Activated naive CD8-positive, alpha-beta T cell treated with anti-CD3 and anti-CD28 coated beads, Interleukin-2, amount 50 U/mL, for 16 hours (primary cell): ENCODE results near the gene FAAP100.

Experiments used
- DNase-seq: peaks from one replicate; pipeline ENCODE4 v3.0.0-alpha.2; 2020; ENCODE audit warnings: low read depth, low spot score

Gene FAAP100

DNA sequence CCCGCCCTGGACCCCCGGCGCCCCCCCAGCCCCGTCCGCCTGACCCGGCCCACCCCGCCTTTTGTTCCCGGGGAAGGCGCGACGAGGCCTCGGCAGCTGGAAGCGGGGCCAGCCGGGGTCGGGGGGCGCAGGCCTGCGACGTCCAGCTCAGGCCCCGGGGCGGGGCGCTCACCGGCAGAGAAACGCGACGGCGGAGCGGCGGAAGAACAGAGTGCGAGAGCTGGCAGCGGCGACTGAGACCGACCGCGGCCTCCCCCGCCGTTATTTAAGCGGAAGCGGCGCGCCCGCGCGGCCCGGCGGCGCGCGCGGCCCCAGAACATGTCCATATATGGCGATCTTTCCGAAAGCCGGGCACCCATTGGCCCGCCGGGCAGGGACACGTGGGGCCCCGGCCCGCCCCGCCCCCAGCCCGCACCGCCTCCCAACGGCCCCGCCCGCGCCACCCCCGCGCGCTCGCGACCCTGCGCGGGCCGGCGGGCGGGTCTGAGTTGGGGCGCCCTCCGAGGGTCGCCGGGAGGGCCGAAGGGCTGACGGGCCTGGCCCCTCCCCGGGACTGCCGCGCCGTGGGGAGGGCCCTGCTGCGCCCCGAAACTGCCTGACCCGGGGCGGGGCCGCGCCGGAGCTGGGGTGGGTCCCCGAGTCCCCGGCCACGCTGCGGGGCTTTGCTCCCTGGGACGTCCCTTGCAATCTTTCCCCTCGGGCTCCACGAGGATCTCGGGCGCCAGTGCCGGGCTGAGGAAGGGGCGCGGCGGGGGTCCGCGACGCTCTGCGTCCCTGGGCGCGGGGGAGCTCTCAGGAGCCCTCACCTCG lies 39.4 kb downstream of the FAAP100 start, which contains the start of gene ACTG1:
TSS of gene ACTG1 (minus strand) at position 238 of the 810 bp plus-strand sequence. CDS start 445 bp downstream, outside the sequence.
- peak; percentile 74 for DNase-seq

- DNase-seq, result no peak
Observed at GRCh38 chr17:81511804-81512561, 40.2 kb downstream of the FAAP100 start.

DNA sequence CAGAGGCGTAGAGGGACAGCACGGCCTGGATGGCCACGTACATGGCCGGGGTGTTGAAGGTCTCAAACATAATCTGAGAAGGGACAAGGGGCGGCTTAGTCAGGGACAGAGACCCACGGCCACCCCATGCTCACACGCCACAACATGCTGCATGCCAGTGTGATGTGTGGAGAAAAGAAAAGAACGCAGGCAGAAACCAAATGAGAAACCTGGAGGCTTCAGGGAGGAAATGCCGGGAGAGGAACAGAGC lies 40.7 kb downstream of the FAAP100 start:
- no peak for DNase-seq

DNA sequence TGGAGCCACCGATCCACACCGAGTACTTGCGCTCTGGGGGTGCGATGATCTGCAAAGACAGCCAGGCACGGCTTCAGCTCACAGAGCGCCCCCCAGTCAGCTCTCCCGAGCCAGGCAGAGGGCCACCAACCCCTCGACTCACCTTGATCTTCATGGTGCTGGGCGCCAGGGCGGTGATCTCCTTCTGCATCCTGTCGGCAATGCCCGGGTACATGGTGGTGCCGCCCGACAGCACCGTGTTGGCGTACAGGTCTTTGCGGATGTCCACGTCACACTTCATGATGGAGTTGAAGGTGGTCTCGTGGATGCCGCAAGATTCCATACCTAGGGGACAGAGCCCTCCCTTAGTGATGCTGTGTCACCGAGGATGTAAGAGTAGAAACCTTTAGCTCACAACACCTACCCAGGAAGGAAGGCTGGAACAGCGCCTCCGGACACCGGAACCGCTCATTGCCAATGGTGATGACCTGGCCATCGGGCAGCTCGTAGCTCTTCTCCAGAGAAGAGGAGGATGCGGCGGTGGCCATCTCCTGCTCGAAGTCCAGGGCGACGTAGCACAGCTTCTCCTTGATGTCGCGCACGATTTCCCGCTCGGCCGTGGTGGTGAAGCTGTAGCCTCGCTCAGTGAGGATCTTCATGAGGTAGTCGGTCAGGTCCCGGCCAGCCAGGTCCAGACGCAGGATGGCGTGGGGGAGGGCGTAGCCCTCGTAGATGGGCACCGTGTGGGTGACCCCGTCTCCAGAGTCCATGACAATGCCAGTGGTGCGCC lies 41.2 kb downstream of the FAAP100 start:
- DNase-seq, result no peak

DNA sequence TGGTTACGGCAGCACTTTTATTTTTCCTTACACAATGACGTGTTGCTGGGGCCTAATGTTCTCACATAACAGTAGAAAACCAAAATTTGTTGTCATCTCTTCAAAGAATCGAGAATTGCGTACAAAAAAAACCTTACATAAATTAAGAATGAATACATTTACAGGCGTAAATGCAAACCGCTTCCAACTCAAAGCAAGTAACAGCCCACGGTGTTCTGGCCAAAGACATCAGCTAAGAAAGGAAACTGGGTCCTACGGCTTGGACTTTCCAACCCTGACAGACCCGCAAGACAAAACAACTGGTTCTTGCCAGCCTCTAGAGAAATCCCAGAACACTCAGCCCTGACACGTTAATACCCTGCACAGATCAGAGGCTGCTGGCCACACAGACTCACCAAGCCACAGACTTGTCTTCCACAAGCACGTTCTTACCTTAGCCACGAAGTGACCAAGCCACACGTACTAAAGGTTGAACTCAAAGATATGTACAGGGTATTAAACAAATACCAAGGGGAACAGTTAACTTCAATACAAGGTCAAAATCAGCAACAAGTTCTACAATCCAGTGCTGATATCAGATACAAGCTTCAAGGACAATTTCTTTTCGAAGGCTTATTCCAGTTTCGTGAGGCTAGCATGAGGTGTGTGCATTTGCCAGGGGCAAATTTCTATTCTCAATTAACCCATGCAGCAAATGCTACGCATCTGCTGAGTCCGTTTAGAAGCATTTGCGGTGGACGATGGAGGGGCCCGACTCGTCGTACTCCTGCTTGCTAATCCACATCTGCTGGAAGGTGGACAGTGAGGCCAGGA lies 42.0 kb downstream of the FAAP100 start:
- DNase-seq, result no peak

GRCh38 chr17:81509207-81509971 lies 42.8 kb downstream of the FAAP100 start:
- no peak for DNase-seq

GRCh38 chr17:81508639-81509206 lies 43.4 kb downstream of the FAAP100 start:
- no peak for DNase-seq

GRCh38 chr17:81503619-81504018 lies 48.5 kb downstream of the FAAP100 start:
- no peak for DNase-seq

DNA sequence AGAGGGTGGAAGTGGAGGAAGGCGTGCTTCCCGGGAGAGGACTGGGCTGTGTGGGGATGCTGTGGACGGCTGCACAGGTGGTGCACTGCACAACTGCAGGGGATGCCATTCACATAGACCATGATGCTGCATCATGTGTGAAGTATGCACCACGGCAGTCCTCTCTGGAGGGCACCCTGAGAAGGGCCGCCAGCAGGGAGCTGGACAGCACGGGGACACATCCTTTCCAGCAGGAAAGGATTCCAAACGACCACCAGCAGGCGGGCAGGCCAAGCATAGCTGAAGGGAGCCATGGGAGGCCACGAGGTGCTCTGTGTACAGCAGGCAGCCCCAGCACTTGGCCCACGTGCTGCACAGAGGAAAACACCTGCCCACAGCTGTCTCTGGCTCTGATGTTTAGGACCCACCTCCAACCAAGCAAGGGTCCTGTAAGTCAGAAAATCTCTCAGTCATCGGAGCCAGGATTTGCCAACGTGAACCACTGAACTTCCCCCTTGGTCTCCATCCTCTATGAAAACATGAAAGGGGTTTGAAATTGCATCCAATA lies 49.6 kb downstream of the FAAP100 start:
- no peak for DNase-seq

GRCh38 chr17:81500047-81500446 lies 52.1 kb downstream of the FAAP100 start:
- no peak for DNase-seq

DNA sequence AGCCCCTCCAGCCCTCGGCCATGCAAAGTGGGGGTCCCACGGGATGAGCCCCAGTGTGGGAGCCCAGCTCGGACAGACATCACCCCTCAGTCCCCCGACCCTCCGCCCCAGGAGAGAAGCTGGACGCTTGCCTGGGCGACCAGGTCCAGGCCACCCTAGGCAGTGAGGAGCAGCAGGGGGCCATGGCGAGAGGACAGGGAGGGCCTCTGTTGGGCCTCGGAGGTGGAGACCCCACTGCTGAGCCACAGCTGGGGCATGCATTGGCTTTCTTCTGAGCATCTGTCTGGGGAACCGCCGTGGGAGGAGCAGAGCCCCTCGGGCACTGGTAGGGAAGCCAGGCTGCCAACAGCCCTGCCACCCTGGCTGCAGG lies 52.6 kb downstream of the FAAP100 start:
- no peak for DNase-seq

- no peak for DNase-seq
Observed at GRCh38 chr17:81498953-81499600, 53.1 kb downstream of the FAAP100 start.

GRCh38 chr17:81494626-81495377 lies 57.4 kb downstream of the FAAP100 start:
- no peak for DNase-seq

GRCh38 chr17:81493198-81494038 lies 58.7 kb downstream of the FAAP100 start:
- DNase-seq, result no peak

DNA sequence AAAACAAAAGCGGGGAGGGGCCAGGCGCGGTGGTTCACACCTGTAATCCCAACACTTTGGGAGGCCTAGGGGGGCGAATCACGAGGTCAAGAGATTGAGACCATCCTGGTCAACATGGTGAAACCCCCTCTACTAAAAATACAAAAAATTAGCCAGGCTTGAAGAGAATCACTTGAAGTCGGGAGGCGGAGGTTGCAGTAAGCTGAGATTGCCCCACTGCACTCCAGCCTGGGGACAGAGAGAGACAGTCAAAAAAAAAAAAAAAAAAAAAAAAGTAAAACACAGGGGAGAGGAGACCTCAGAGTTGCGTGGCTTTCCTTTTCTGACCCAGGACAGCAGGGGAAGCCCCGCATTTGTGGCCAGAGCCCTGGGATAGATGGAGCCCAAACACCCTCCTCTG lies 59.4 kb downstream of the FAAP100 start:
- DNase-seq, result no peak

GRCh38 chr17:81492202-81492601 lies 60.0 kb downstream of the FAAP100 start:
- DNase-seq, result no peak

DNA sequence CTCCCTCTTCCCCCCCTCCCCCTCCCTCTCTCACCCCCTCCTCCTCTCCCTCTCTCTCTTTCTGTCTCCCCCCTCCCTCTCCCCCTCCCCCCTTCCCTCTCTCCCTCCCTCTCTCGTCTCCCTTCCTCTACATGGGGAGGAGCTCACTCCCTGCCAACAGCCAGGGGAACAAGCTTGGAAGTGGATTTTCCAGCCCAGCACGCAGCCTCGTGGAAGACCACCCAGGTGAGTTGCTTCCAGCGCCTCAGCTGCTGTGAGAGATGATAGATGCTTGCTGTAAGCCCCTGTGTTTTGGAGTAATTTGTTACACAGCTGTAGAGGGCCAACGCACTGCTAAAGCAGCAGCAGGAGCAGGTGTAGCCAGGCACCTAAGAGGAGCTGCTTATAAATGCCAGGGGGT lies 60.4 kb downstream of the FAAP100 start:
- no peak for DNase-seq

- DNase-seq, result no peak
Observed at GRCh38 chr17:81491181-81491581, 61.0 kb downstream of the FAAP100 start.
